HG03175 (cell line): ENCODE measurements around the gene ABHD12.

Source experiments
- ATAC-seq: cut with Tn5 transposase; IDR thresholded peaks from one replicate; pipeline ENCODE4 v1.9.1; 2021; ENCODE audit warnings: mild to moderate bottlenecking, moderate library complexity; ENCODE audit not compliant: unreplicated experiment

Gene ABHD12

DNA sequence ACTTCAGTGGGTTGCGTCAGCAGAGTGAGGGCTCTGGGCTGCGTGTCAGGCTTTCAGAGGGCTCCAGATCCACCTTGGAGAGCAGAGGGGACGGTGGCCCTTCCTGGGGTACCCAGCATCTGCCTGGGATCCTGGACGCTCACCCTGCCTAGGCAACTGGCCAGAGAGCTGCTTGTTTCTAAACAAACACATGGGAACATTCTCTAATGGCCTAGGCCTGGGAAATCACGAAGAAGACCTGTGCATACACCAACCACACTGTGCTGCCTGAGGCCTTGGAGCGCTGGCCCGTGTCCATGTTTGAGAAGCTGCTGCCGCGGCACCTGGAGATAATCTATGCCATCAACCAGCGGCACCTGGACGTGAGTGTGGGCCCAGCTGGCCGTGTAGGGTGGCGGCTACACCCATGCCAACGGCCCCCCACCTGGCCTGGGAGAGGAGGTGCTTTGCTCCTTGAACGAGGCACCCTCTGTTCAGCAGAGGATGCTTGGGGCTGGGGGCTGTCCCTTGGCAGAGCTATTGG, 110.5 kb downstream of the ABHD12 start:
- ATAC-seq = no peak

DNA sequence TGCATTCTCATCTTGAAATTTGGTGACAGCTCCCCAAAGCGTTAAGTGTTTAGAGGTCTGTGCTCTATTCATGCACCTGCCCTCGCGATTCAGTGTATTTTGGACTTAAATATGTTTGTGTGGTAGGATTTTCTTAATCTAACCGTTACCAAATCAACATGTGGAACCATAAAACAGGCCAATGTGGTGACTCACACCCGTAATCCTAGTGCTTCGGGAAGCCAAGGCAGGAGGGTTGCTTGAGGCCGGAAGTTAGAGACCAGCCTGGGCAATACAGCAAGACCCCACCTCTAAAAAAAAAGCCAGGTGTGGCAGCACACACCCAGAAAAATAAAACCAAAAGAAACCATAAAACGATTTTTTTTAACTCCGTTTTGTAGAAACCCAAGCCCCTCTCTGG, 111.2 kb downstream of the ABHD12 start:
- ATAC-seq = no peak

DNA sequence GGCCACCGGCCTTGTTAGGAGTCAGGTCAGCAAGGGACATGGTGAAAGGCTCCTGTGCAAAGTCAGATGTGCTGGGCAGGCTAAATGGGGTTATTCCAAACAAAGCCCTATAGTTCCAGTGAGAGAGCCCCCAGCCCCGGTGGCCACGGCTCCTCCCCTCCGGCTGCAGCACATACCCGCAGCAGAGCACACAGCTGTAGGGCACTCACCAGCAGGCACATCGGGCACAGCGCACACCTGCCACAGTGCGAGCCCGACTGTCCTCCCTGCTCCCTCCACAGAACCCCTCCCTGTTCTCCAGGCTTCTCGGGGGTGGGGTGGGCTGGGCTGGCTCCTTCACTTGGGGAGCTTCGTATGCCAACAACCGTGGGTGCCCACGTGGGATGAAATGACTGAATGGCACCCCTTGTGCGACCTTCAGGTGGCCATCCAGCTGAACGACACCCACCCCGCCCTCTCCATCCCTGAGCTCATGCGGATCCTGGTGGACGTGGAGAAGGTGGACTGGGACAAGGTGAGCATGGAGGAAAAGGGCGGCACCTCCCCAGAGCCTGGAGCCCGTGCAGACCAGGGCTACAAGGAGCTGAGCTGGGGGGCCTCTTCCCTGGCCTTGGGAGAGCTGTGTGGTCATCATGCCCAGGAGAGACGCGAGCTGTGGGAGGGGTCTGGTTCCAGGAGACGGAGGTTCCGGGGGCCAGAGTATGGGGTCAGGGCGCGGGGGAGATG, 111.8 kb downstream of the ABHD12 start:
- no peak for ATAC-seq

DNA sequence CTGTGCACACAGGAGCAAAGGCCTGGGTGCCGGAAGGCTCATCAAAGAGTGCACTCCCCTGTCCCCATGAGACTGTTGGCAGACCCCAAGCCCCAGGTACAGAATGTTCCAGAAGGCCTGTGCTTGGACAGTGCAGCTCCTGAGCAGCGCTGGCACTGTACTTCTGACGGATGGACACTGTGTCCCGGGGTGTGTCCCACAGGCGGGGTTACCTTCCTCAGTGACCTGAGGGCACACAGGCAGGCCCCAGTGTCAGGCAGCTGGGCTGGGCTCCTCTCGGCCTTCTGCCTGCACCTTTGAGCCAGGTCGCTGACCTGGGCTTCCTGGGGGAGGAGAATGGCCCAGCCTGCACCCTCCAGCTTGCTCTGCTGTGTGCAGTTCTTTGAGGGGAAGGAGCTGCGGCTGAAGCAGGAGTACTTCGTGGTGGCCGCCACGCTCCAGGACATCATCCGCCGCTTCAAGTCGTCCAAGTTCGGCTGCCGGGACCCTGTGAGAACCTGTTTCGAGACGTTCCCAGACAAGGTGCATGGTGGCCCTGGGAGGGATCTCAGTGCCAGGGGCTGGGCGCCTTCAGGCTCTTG, 112.6 kb downstream of the ABHD12 start:
- ATAC-seq = no peak

DNA sequence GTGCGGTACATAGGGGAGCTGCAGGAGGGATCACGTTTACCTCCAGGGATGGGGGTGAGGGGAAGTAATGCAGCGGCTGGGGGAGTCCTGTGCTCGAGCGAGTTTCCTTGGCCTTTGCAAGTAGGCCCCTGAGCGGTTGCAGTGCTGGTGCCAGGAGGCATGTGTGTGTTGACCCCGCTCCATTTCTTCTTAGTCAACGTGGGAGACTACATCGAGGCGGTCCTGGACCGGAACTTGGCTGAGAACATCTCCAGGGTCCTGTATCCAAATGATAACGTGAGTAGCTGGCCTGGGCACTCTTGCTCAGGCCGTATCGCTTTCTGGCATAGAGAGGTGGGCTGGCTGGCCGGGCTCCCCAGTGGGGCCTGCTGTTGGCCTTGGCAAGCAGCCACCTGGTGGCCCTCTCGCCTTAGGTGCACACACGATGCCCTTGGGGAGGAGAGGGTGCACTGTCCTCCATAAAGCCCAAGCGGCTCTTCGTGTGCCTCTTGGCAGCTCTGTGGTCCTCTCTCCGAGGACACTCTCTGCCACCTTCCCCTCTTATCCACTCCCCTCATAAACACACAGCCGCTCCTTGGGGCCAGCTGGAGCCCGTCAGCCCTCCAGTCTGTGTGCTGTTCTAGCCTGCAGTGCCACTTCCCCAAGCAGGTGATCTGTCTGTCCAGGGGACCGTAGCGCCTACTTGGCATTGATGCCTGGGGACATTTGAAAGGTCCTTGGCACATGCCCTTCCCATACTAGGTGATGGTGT, 113.4 kb downstream of the ABHD12 start:
- ATAC-seq = no peak

DNA sequence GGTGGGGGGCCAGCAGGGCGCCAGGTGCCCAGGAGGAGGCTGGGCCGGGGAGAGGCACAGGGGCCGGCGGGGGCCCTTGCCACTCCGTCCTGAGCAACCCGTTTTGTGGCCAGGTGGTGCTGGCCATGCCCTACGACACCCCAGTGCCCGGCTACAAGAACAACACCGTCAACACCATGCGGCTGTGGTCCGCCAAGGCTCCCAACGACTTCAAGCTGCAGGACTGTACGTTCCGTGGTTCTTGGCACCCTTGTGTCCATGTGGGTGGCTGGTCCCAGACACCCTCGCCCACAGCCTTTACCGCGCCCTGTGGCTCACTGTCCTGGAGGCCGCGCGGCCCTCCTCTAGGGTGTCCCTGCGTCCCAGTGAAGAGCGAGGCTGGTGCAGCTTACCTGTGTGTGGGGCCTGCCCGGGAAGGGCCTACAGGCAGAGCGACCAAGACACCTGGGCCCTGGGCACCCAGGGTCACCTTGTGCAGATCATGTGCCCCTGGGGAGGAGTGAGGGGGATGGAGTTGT, 114.0 kb downstream of the ABHD12 start:
- ATAC-seq = no peak

DNA sequence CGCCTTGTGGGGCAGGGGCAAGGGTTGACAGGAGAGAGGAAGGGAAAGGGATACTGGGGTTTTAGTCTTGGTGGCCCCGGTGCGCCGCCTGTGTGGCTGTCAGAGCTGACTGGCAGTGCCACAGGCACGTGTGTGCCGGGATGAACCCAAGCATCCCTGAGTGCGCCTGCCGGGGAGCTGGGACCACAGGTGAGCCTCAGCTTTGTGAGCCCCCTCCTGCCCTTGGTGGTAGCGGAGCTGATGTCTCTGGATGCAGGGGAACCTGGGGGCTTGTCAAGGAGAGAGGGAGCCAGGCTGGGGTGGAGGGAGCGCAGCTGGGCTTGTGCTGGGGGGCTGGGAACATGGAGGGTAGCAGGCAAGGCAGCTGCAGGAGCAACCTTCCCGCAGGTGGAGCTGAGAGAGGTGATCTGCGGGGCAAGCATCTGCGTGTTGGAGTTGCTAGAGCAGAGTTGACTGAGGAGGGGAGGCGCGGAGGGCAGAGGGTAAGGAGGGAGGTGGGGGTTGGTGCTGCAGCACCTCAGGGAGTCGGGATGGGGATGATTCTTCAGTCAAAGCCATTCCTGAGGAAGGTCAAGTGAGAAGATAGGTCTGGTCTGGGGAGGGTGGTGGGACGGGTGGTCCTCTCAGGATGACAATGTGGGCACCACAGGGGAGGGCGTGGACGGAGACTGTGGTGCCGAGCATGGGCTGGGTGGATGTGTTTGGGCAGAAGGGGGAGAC, 114.7 kb downstream of the ABHD12 start:
- ATAC-seq = no peak

DNA sequence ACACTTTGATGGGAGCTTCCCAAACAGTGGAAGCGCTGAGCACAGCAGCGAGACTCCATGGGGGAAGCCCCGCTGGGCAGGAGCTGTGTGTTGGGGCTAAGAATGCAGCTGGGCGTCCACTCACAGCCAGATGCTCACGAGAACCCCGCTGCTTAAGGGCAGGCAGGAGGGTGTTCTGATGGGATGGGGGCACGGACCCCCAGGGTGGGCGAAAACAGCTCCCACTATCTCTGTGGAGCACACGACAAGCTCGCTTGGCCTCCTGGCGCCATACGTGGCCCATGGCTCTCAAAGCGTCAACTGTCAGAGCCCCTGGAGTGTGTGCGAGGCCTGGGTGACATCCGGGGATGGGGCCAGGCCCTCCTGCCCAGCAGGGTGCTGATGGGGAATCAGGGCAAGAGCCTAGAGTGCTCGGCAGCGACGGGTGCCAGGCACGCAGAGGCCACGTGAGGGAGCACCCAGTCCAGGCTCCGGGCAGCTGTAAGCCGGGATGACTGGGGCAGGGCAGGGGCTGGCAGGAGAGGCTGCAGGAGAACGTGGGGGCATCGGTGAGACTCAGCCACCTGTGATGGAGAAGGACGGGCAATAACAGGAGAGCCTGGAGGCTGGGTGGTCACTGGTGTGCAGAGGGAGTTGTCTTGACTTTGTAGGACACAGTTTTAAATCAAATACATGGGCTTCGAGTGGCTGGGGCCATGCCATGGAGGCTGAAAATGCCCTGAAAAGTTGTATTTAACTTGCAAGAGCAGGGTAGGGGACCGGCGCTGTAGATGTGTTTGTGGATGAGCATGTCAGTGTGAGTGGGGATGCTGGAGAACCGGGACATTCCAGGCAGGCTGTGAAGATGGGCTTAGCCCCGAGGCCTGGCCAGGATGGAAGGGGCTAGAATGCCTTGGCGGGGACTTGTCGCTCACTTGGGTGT, 115.5 kb downstream of the ABHD12 start:
- no peak for ATAC-seq

DNA sequence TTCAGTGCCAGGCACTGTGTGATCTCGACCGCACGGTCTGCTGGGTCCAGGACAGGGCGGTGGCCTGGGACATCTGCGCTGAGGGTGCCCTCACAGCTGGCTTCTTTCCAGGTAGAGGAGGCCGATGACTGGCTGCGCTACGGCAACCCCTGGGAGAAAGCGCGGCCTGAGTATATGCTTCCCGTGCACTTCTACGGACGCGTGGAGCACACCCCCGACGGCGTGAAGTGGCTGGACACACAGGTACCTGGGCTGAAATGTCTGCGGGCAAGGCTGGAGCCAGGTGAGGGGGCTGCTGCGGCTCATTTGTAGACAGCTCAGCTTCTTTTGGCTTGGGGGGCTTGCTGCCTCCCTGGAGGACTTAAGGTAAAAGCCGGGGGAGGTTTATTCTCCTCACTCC, 116.2 kb downstream of the ABHD12 start:
- ATAC-seq = no peak

DNA sequence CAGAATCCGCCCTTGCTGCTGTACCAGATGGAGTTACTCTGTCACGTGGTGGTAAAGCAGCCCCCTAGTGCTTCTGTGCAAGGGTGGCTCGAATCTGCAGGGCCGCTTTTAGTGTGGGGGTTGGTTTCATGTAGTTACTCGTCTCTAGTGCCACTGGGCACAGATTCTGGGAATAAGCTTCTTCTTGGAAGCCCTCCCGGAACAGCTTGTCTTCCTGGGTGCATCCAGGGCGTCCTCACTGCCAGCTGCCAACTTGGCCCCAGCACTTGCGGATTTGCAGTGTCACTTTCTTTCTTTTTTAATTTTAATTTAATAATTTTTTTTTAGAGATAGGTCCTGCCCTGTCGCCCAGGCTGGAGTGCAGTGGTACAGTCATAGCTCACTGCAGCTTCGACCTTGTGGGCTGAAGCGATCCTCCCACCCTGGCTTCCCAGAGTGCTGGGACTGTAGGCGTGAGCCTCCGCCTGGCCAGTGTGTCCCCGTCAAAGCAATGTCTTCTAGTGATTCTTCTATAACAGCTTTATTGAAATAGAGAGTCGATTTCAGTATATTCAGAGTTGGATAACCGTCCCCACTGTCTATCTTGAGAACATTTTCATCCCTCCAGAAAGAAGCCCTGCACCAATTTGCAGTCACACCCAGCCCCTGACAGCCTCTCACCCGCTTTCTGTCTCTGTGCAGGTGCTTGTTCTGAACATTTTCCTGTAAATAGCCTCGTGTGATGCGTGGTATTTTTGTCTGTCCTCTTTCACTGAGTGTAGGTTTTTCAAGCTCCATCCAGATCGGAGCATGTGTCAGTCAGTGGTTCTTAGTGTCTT, 116.9 kb downstream of the ABHD12 start:
- no peak for ATAC-seq

DNA sequence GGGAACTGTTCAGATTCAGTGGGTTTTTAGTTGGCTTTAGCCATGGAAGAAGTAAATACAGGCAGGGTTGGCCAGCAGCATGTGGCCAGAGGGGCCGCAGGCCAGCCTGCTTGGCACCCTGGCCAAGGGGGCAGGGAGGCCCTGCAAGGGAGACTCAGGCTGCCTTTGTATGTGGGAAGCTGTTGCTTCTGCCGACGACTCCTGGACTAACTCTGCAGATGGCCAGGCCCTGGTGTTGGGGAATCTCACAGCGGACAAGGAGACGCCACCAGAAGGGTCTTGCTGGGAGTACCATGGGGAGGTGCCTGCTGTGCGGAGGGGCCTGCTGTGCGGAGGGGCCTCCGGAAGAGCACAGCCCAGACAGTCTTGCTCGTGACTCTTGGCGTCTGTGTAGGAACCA, 117.6 kb downstream of the ABHD12 start:
- no peak for ATAC-seq

DNA sequence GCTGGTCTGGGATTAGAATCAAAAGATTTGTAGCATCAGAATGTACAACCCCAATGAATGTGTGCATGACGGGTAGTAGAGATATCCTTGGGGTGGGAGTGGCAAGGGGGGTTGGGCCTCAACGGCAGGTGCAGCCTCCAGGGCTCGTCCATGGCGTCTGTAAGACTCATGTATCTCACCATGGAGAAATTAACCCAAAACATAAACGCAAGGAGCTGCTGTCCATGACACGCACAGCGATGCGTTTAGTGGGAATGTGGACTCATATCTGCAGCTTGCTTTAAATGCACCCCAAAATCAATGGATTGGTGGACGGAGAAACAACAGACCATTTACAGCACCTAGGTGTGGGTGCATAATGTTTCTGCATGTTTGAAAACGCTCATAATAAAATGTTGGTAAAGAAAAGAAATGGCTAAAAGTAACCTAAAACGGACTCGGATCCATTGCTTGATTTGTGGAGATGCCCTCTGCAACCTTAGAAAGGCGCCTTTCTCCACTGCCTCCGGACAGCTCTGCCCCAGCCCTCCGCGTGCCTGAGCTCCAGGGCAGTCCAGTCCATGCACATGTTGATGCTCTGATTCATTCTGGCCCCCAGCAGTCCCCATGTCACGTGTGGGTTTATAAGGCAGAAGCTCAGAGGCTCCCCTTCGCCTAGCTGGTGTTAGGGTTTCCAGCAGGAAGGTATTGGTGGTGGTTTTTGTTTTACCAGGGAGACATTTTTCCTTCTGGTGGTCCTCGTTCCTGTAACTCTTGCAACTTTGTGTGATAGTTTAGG, 118.2 kb downstream of the ABHD12 start:
- ATAC-seq = no peak

DNA sequence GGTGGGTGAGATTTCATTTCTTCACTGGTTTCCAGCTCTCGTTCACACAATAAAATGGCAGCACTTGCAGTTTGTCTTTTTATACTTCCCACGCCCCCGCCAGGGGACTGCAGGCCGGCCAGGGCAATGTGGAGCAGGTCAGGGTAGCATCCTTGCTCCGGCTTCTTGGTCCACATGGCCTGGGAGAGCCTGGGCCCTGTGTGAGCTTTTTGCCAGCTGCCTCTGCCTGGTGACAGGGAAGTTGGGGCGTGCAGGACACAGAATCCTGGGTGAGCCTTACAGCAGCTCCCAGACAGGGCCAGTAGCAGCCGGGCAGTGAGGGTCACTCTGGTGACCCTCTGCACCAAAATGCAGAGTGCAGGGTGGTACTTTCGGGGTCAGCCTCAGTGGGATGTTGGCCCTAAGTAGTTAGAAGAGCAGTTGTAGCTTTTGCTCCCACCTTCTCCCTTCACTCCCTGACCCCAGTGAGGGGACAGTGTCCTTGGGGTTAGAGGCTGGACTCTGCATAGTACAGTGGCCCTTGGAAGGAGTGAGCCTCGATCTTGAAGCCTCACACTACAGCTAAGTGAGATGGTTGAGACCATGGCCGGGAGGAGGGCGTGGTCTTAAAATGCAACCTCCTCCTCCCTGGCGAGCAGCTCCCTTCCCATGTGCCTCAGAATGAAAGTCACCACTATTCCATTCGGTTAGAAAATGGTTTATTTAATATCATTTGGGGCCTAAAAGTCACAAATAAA, 119.0 kb downstream of the ABHD12 start:
- ATAC-seq = no peak

DNA sequence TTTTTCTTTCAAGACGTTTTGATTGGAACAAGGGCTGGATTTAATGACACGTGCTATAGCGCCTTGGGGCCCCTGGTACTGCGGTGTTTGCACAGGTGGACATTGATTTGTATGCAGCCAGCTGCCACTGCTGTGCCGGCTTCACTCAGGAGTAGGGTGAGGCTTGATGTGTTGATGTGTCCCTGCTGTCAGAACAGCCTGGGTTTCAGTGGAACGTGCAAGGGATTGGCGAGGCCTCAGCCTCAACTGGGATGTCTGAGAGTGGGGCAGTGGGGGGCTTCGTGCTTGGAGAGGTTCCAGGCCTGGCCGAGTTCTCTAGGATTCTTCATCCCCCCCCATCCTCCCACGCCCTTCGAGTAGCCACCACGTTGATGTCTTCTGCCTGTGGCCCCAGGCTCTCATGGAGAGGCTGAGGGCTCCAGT, 119.8 kb downstream of the ABHD12 start:
- ATAC-seq = no peak

DNA sequence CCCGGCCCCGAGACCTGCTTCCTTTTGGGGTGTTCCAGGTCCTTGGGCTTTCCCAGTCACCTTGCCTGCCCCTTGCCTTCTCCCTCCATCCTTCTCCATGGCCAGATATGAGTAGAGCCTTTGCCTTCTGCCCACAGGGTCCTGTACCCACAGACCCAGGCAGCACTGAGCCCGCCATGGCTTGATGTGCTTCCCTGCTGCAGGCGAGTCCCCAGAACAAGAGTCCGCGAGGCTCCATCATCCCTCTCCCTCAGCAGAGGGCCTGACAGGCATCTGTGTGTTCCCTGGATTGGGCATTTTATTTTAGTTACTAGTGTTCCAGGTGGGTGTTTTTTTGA, 120.8 kb downstream of the ABHD12 start:
- no peak for ATAC-seq

DNA sequence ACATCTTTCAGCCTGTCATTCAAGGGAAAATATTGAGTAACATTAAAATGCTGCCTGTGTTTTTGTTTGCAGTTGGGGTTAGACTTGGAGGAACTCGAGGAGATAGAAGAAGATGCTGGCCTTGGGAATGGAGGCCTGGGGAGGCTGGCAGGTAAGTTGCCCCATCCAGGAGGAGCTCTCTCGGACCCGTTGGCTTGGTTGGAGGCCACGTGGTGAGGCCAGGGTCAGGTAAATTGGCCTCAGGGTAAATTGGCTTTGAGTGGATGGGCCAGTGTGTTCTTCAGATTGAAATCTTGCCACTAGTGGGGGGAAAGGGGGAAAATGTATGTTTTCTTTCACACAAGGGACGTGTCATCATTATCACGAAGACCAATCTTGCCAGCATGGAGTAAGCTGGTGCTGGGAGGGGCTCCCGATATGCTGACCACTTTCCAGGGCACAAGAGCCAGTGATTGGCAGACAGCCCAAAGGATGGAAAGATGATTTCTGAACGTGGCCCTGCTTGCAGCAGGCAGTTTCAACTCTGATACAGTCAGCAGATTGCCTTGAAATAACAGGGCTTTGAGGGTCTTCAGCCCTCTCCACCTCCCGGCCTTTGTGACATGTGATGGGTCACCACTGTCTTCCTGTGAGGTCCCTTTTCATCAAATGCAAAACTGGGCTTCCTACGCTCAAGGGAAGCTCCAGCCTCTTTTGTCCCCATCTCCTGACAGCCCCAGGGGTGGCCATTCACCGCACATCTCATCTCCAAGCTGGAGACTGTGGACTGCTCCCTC, 121.4 kb downstream of the ABHD12 start:
- no peak for ATAC-seq
